ENCODE measurements around the gene HECW1.

- no peak for TF ChIP-seq POLR2A (IDR thresholded peaks at IDR 0.05; ENCODE audit: control extremely low read depth in 1 of 2, low read depth in 2 of 2, low read length in 2 of 2)
- TF ChIP-seq CTCF (IDR thresholded peaks at IDR 0.05; ENCODE audit: control extremely low read depth in 1 of 3, insufficient read depth in 1 of 3, low read depth in 1 of 3, low read length in 3 of 3), result peak in 2 of 3 experiments; percentile 45 to 48; a peak in 3 of 4 replicates
- TF ChIP-seq MAX (IDR thresholded peaks at IDR 0.05), result 0 out of 2 replicates have a peak, but pooled peaks have one; percentile 20
- TF ChIP-seq RXRA (IDR thresholded peaks at IDR 0.05; ENCODE audit: insufficient read depth, low read depth, low read length), result no peak
- TF ChIP-seq TAF1 (IDR thresholded peaks at IDR 0.05; ENCODE audit: low read depth, low read length), result no peak
- TF ChIP-seq RFX5 (IDR thresholded peaks at IDR 0.05; ENCODE audit: borderline replicate concordance, low read depth, low read length), result no peak
- no peak for TF ChIP-seq SIX5 (IDR thresholded peaks at IDR 0.05; ENCODE audit: low read depth, low read length)
- no peak for TF ChIP-seq GABPA (IDR thresholded peaks at IDR 0.05; ENCODE audit: borderline replicate concordance, insufficient read depth, low read length)
- no peak for TF ChIP-seq YY1 (IDR thresholded peaks at IDR 0.05; ENCODE audit: low read depth, low read length)
- TF ChIP-seq EZH2 (IDR thresholded peaks at IDR 0.05; ENCODE audit: low read depth, low read length, severe bottlenecking), result no peak
These were observed 398.6 kb downstream of the HECW1 start for GRCh38 chr7:43511029-43511428.

Measured in H1 (cell line).